ENCODE results near the gene CWF19L2.
"Not testable (repeated sequence)": the region's sequence is repeated elsewhere in the genome, so short reads cannot be mapped to it uniquely, and the experiment has no call there.

Gene CWF19L2

DNA sequence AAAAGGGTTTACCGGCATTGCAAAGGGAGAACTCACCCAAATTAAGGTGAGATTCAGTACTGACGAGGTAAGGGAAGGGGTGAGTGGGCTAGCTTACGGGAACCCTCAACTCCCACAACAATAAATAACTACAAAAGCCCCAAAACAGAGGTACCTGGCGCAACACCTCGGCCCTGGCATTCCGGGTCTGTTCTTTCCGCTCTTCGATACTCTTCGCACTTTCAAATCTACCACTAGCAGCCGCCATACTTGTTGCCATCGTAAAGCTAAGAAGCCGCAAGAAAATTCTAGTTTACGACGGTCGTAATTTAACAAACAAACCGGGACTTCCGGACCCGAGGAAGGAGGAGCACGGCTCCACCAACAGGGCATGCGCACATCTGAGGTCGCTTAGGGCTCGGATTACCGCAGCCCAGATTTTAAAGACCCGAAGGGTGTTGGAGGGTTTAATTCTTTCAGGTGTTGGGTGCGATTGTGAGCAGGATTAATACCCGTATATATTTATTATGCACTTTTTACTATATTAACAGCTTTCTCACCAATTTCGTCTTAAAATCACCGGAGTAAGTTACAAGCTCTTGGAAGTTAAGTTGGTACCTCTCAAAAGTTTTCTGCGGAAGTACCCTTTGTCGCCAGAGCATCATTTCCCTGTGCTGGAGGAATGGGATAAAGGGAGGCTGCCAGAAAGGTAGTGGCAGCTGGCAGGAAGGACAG lies at the start of gene CWF19L2:
CWF19L2 (minus strand) TSS at position 268 of the 714 bp plus-strand sequence; CDS start at position 259, 9 bp downstream.
- no peaks in the 10 kb centered on the region for H3K9me3 Mint-ChIP-seq
- H3K27ac Mint-ChIP-seq = peak within 1 kb of the TSS; percentile 85
- peak; percentile 87 for DNase-seq (ENCODE audit: low spot score)
- peaks cover 12% of the 10 kb centered on the region for H3K36me3 Mint-ChIP-seq (ENCODE audit: low read depth)
- H3K27me3 Mint-ChIP-seq (ENCODE audit: low read depth) = peaks cover 5% of the 10 kb centered on the region
- peak within 1 kb of the TSS; percentile 91 for H3K4me3 Mint-ChIP-seq
- peaks cover 26% of the 10 kb centered on the region for H3K4me1 Mint-ChIP-seq (ENCODE audit: low read depth)

DNA sequence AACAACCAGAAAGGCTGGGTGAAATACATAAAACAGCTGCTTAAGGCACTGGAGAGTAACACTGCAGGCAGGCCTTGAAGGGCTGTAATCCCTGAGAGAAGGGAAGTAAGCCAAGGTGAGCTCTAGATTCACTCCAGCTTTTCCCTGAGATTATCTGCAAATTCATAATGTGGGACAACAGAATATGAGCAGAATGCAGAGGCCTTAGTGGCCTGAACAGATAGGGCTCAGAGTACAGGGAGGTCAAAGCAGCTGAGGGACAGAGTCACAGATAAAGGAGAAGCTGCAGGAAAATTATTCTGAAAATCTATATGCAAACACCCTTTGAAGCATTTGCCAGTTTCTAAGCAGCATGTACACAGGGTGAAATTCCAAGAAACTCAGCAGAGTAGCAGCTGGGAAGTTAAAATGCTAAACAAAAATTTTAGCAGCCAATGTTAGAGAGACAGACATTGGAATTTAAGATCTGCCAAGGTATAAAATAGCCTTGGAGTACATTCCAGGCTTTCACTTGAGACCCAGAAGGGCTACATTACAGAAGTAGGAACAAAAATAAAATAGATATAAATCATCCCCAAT lies 48.1 kb upstream of the CWF19L2 start:
- H3K9me3 Mint-ChIP-seq = peaks cover 19% of the 10 kb centered on the region
- H3K27ac Mint-ChIP-seq = no peak overlapping the region
- no peaks in the 10 kb centered on the region for H3K27me3 Mint-ChIP-seq (ENCODE audit: low read depth)
- H3K4me1 Mint-ChIP-seq (ENCODE audit: low read depth) = no peaks in the 10 kb centered on the region
- no peak for DNase-seq (ENCODE audit: low spot score)
- H3K36me3 Mint-ChIP-seq (ENCODE audit: low read depth) = peaks cover 37% of the 10 kb centered on the region
- no peak overlapping the region for H3K4me3 Mint-ChIP-seq

- Mint-ChIP-seq H3K4me1 (ENCODE audit: low read depth) (no peaks in the 10 kb centered on the region), H3K36me3 (ENCODE audit: low read depth) (peaks cover 34% of the 10 kb centered on the region), H3K9me3 (peaks cover 19% of the 10 kb centered on the region), H3K4me3 (no peak overlapping the region), H3K27me3 (ENCODE audit: low read depth) (no peaks in the 10 kb centered on the region), H3K27ac (no peak overlapping the region)
- DNase-seq (ENCODE audit: low spot score) = no peak
These were observed 47.4 kb upstream of the CWF19L2 start for GRCh38 chr11:107504981-107505380.

- Mint-ChIP-seq H3K27me3 (ENCODE audit: low read depth) (no peaks in the 10 kb centered on the region), H3K9me3 (peaks cover 19% of the 10 kb centered on the region), H3K36me3 (ENCODE audit: low read depth) (peaks cover 34% of the 10 kb centered on the region), H3K4me3 (no peak overlapping the region), H3K27ac (no peak overlapping the region), H3K4me1 (ENCODE audit: low read depth) (no peaks in the 10 kb centered on the region)
- no peak for DNase-seq (ENCODE audit: low spot score)
These were observed 44.1 kb upstream of the CWF19L2 start for GRCh38 chr11:107501713-107502112.

DNA sequence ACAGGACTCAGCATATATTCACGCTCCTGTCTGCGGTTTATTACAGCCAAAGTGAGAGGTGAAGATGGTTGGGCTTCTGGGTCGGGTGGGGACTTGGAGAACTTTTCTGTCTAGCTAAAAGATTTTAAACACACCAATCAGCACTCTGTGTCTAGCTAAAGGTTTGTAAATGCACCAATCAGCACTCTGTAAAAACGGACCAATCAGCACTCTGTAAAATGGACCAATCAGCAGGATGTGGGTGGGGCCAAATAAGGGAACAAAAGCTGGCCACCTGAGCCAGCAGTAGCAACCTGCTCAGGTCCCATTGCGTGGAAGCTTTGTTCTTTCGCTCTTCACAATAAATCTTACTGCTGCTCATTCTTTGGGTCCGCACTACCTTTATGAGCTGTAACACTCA lies 39.7 kb upstream of the CWF19L2 start:
- H3K27me3 Mint-ChIP-seq (ENCODE audit: low read depth); DNase-seq (ENCODE audit: low spot score); H3K4me3 Mint-ChIP-seq; H3K4me1 Mint-ChIP-seq (ENCODE audit: low read depth); H3K27ac Mint-ChIP-seq: not testable (repeated sequence)
- peaks cover 12% of the 10 kb centered on the region for H3K36me3 Mint-ChIP-seq (ENCODE audit: low read depth)
- peaks cover 12% of the 10 kb centered on the region for H3K9me3 Mint-ChIP-seq

DNA sequence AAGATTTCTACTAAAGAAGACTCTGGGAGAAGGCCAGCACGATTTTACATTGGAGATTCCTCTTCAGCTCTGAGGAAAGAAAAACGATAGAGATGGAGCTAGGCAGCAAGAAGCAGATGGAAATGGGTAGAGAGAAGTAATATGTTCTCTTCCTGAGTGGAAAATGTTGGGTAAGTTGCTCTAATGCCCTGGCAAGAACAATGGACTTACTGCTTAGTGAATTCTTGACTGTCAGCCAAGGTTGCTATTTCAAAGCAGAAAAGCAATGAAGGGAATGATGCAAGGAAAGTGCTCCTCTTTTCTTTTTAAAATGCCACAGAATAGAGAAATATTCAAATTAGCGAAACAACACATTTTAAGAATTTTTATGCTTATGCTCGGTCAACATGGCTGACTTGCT lies 38.4 kb upstream of the CWF19L2 start:
- Mint-ChIP-seq H3K36me3 (ENCODE audit: low read depth) (peaks cover under 1% of the 10 kb centered on the region), H3K27me3 (ENCODE audit: low read depth) (no peaks in the 10 kb centered on the region), H3K4me3 (no peak overlapping the region), H3K27ac (no peak overlapping the region), H3K4me1 (ENCODE audit: low read depth) (no peaks in the 10 kb centered on the region), H3K9me3 (peaks cover under 1% of the 10 kb centered on the region)
- DNase-seq (ENCODE audit: low spot score) = no peak

DNA sequence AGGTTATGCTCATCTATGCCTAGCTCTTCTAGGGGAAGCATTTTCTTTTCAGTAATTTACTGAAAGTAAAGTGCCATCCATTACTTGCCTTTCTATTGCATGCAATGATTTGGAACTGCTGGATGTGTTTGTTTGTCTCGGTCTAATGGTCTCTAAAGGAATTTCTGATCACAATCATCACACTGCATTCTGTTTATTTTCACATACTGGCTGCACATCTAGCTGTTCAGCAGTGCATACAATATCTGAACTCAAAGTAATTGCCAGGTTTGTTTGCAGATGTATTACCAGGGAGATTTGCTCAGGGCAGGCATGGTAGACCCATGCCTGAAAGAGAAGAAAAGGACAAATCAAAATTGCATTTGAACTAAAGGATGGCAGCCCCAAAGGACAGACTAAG lies 36.4 kb upstream of the CWF19L2 start:
- no peak overlapping the region for H3K27ac Mint-ChIP-seq
- no peak for DNase-seq (ENCODE audit: low spot score)
- no peaks in the 10 kb centered on the region for H3K4me1 Mint-ChIP-seq (ENCODE audit: low read depth)
- no peaks in the 10 kb centered on the region for H3K27me3 Mint-ChIP-seq (ENCODE audit: low read depth)
- H3K4me3 Mint-ChIP-seq = no peak overlapping the region
- H3K9me3 Mint-ChIP-seq = no peaks in the 10 kb centered on the region
- H3K36me3 Mint-ChIP-seq (ENCODE audit: low read depth) = no peaks in the 10 kb centered on the region

GRCh38 chr11:107493117-107493516 lies 35.5 kb upstream of the CWF19L2 start:
- H3K4me3 Mint-ChIP-seq = no peak overlapping the region
- no peak for DNase-seq (ENCODE audit: low spot score)
- H3K27ac Mint-ChIP-seq = no peak overlapping the region
- peaks cover 5% of the 10 kb centered on the region for H3K27me3 Mint-ChIP-seq (ENCODE audit: low read depth)
- H3K36me3 Mint-ChIP-seq (ENCODE audit: low read depth) = no peaks in the 10 kb centered on the region
- no peaks in the 10 kb centered on the region for H3K4me1 Mint-ChIP-seq (ENCODE audit: low read depth)
- no peaks in the 10 kb centered on the region for H3K9me3 Mint-ChIP-seq

- no peak for DNase-seq (ENCODE audit: low spot score)
- no peak overlapping the region for H3K4me3 Mint-ChIP-seq
- H3K36me3 Mint-ChIP-seq (ENCODE audit: low read depth) = no peaks in the 10 kb centered on the region
- H3K4me1 Mint-ChIP-seq (ENCODE audit: low read depth) = no peaks in the 10 kb centered on the region
- peaks cover 5% of the 10 kb centered on the region for H3K27me3 Mint-ChIP-seq (ENCODE audit: low read depth)
- no peak overlapping the region for H3K27ac Mint-ChIP-seq
- H3K9me3 Mint-ChIP-seq = no peaks in the 10 kb centered on the region
These were observed 33.2 kb upstream of the CWF19L2 start for GRCh38 chr11:107490836-107491235.

GRCh38 chr11:107482234-107482633 lies 24.6 kb upstream of the CWF19L2 start:
- no peak for DNase-seq (ENCODE audit: low spot score)
- no peaks in the 10 kb centered on the region for H3K4me1 Mint-ChIP-seq (ENCODE audit: low read depth)
- H3K27ac Mint-ChIP-seq = no peak overlapping the region
- H3K27me3 Mint-ChIP-seq (ENCODE audit: low read depth) = peaks cover 2% of the 10 kb centered on the region
- H3K36me3 Mint-ChIP-seq (ENCODE audit: low read depth) = no peaks in the 10 kb centered on the region
- H3K9me3 Mint-ChIP-seq = no peaks in the 10 kb centered on the region
- no peak overlapping the region for H3K4me3 Mint-ChIP-seq

DNA sequence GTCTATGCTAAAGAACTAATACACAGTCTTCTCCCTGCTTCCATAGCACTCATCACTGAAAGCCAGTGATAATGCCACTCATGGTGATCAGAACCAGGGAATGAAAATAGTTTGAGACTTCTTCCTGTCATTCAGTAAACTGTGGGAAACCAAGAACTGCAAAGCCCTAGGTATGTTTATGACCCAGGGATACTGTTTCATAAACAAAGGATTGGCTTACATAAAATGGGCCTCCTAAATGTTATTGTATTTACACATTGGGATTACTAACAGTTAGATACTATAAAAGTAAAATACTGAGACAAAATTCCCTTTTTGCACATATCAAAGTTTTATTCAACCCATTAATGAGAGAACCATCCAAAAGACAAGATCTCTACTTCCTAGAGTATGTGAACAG lies 21.3 kb upstream of the CWF19L2 start:
- no peaks in the 10 kb centered on the region for H3K36me3 Mint-ChIP-seq (ENCODE audit: low read depth)
- no peak for DNase-seq (ENCODE audit: low spot score)
- no peaks in the 10 kb centered on the region for H3K9me3 Mint-ChIP-seq
- H3K27ac Mint-ChIP-seq = no peak overlapping the region
- no peak overlapping the region for H3K4me3 Mint-ChIP-seq
- no peaks in the 10 kb centered on the region for H3K4me1 Mint-ChIP-seq (ENCODE audit: low read depth)
- H3K27me3 Mint-ChIP-seq (ENCODE audit: low read depth) = peaks cover 14% of the 10 kb centered on the region

GRCh38 chr11:107477820-107478219 lies 20.2 kb upstream of the CWF19L2 start:
- H3K4me1 Mint-ChIP-seq (ENCODE audit: low read depth) = no peaks in the 10 kb centered on the region
- DNase-seq (ENCODE audit: low spot score) = no peak
- peaks cover 14% of the 10 kb centered on the region for H3K27me3 Mint-ChIP-seq (ENCODE audit: low read depth)

DNA sequence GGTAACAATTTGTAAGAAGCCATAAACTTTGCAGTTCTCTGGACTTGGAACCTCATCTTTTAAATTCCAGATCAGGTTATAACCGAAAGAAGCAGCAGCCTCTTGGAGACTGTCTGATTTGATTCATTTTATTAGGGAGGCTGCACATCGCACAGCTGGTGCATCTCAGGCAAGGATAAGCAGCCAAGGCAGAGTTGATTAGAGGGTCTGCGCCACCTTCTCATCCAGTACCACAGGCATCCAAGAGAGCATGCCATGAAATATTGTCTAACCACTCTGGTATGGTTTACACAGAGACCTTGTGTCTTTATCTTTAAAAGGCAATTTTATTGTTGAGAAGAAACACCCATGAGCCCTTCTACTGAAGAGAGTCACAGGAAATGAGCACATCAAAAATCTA lies 16.2 kb upstream of the CWF19L2 start:
- Mint-ChIP-seq H3K4me3 (no peak overlapping the region), H3K27me3 (ENCODE audit: low read depth) (peaks cover 17% of the 10 kb centered on the region)

More at GRCh38 chr11:107477820-107478219, 20.2 kb upstream of the CWF19L2 start:
- Mint-ChIP-seq H3K4me3 (no peak overlapping the region), H3K9me3 (no peaks in the 10 kb centered on the region), H3K27ac (no peak overlapping the region), H3K36me3 (ENCODE audit: low read depth) (no peaks in the 10 kb centered on the region)

DNA sequence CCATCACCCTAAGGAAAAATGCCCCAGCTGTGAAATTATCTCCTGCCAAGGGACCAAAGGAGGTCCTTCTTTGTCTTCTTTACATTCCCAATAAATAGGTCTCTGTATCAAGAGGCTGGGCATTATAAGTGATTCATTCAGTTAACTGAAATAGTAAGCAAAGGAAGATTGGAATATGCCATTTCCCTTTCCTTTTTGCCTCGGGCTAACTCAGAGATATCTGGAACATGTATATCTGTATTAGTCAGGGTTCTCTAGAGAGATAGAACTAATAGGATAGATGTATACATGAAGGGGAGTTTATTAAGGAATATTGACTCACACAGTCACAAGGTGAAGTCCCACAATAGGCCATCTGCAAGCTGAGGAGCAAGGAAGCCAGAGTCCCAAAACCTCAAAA lies 15.3 kb upstream of the CWF19L2 start:
- H3K27me3 Mint-ChIP-seq (ENCODE audit: low read depth) = peaks cover 15% of the 10 kb centered on the region

More for the DNA sequence above, 16.2 kb upstream of the CWF19L2 start:
- Mint-ChIP-seq H3K4me1 (ENCODE audit: low read depth) (no peaks in the 10 kb centered on the region), H3K9me3 (no peaks in the 10 kb centered on the region), H3K36me3 (ENCODE audit: low read depth) (no peaks in the 10 kb centered on the region), H3K27ac (no peak overlapping the region)
- no peak for DNase-seq (ENCODE audit: low spot score)

DNA sequence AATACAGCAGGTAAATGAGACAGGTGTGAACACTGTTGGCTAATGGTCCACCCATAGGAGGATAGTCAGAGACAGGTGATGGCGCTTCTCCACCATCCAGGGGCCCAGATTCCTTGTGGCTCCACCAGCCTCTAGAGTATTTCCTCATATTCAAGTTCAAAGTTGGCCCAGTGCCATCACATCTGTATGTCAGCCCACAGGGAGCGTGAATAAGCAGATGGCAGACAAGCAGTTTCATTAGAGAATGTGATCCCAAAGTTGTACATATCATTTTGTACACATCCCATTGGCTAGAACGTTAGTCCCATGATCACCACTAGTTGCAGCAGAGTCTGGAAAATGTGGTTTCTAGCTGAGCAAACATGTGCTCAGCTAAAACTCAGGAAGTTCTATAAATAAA lies 11.0 kb upstream of the CWF19L2 start:
- H3K27ac Mint-ChIP-seq = no peak overlapping the region
- DNase-seq (ENCODE audit: low spot score) = no peak
- peaks cover 4% of the 10 kb centered on the region for H3K9me3 Mint-ChIP-seq
- no peak overlapping the region for H3K4me3 Mint-ChIP-seq
- no peaks in the 10 kb centered on the region for H3K36me3 Mint-ChIP-seq (ENCODE audit: low read depth)
- H3K4me1 Mint-ChIP-seq (ENCODE audit: low read depth) = no peaks in the 10 kb centered on the region
- peaks cover 9% of the 10 kb centered on the region for H3K27me3 Mint-ChIP-seq (ENCODE audit: low read depth)

More for the DNA sequence above, 15.3 kb upstream of the CWF19L2 start:
- no peaks in the 10 kb centered on the region for H3K9me3 Mint-ChIP-seq
- H3K4me3 Mint-ChIP-seq = no peak overlapping the region
- H3K27ac Mint-ChIP-seq = no peak overlapping the region
- no peaks in the 10 kb centered on the region for H3K36me3 Mint-ChIP-seq (ENCODE audit: low read depth)
- no peak for DNase-seq (ENCODE audit: low spot score)
- H3K4me1 Mint-ChIP-seq (ENCODE audit: low read depth) = no peaks in the 10 kb centered on the region
